HL-60 (cell line): ENCODE results near the gene MSI2.

Experiments
- DNase-seq, 2 experiments: peaks; one replicate each; pipeline ENCODE4 v3.0.0-alpha.2; 2010 to 2020; ENCODE audit warnings: low read depth in 1 of 2, low spot score in 1 of 2
- H3K27ac ChIP-seq: fragments of 250-450 bp; sonication (Bioruptor Pico); replicated peaks from 2 replicates; pipeline ENCODE4 v1.5.1; 2020; ENCODE audit warnings: mild to moderate bottlenecking, moderate library complexity
- H3K27me3 ChIP-seq: fragments of 250-450 bp; sonication (Bioruptor Pico); 2 replicates; pipeline ENCODE4 v1.5.1; 2021; ENCODE audit warnings: mild to moderate bottlenecking, moderate library complexity; ENCODE audit not compliant: insufficient read depth, poor library complexity, severe bottlenecking
- H3K4me3 ChIP-seq: replicated peaks from 2 replicates; pipeline ENCODE4 v1.5.1; 2011; ENCODE audit warnings: mild to moderate bottlenecking, control low read depth, low read length; ENCODE audit not compliant: insufficient read depth
- CTCF ChIP-seq: IDR thresholded peaks from one replicate; pipeline ENCODE4 v1.5.1; 2011; ENCODE audit warnings: low read length, control low read depth, inconsistent platforms; ENCODE audit not compliant: insufficient read depth
- GABPA ChIP-seq: IDR thresholded peaks from 2 replicates; pipeline ENCODE4 v1.6.1; 2012; ENCODE audit warnings: low read depth
- POLR2AphosphoS5 ChIP-seq: IDR thresholded peaks from 2 replicates; pipeline ENCODE4 v1.6.1; 2012; ENCODE audit warnings: low read depth
- REST ChIP-seq: IDR thresholded peaks from 2 replicates; pipeline ENCODE4 v1.6.1; 2012; ENCODE audit warnings: low read depth; ENCODE audit not compliant: insufficient replicate concordance
- SPI1 ChIP-seq: IDR thresholded peaks from 2 replicates; pipeline ENCODE4 v1.6.1; 2012; ENCODE audit warnings: low read depth, mild to moderate bottlenecking, borderline replicate concordance
- long read RNA-seq: library from polyadenylated mRNA; unstranded; transcript quantifications from one replicate; pipeline ENCODE4 v2.0.0, GENCODE V29; 2020

The MSI2 gene
- long read RNA-seq, full-length matches to known transcripts = 3 of 23 reads
- long read RNA-seq, partial matches to known transcripts = 3 of 23 reads
- long read RNA-seq, other reads (novel, unspliced or antisense) = 17 of 23 reads

- TF ChIP-seq CTCF (no peak), GABPA (no peak), POLR2AphosphoS5 (no peak), SPI1 (no peak), REST (no peak)
- Histone ChIP-seq H3K4me3 (peak within 1 kb of the TSS; percentile 69), H3K27ac (peak within 1 kb of the TSS; percentile 52), H3K27me3 (no peaks in the 10 kb centered on the region)
- DNase-seq = peak; percentile 59 to 79
Observed at GRCh38 chr17:57255776-57256681, at the start of gene MSI2. Gene MSI2, plus strand, starts transcription at chr17:57256523. Its CDS starts 220 bp downstream, at chr17:57256743.

- no peak overlapping the region for H3K4me3 ChIP-seq
- TF ChIP-seq POLR2AphosphoS5 (no peak), SPI1 (no peak), GABPA (no peak), CTCF (no peak), REST (no peak)
- H3K27me3 ChIP-seq = no peaks in the 10 kb centered on the region
- no peak overlapping the region for H3K27ac ChIP-seq
- no peak for DNase-seq
Observed at GRCh38 chr17:57206928-57207327, 49.4 kb upstream of the MSI2 start.

- TF ChIP-seq REST (no peak), CTCF (no peak), SPI1 (no peak)
- no peak overlapping the region for H3K27ac ChIP-seq
- no peak overlapping the region for H3K4me3 ChIP-seq
- no peaks in the 10 kb centered on the region for H3K27me3 ChIP-seq
- no peak for DNase-seq
Observed at GRCh38 chr17:57207396-57207795, 48.9 kb upstream of the MSI2 start.
